ENCODE data around the gene EPN2.

The EPN2 gene

GRCh38 chr17:19239544-19239943 is 2.4 kb downstream of the EPN2 start:
- no peak for DNase-seq (ENCODE audit: low read depth)

DNA sequence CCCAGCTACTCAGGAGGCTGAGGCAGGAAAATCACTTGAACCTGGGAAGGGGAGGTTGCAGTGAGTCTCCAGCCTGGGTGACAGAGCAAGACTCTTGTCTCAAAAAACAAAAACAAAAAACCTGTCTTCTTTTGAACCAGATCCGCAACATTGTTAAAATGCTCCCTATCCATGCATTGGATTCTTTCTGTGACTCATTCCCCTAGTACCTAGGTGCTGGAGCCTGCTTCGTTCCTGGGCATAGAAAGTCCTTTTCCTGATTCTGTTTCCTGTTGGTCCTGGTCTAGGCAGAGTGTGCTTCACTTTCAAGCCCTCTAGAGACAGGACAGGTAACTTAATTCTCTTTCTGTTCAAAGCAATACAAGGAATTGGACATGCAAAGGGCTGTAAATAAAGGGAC is 5.2 kb downstream of the EPN2 start:
- DNase-seq (ENCODE audit: low read depth), result no peak

DNA sequence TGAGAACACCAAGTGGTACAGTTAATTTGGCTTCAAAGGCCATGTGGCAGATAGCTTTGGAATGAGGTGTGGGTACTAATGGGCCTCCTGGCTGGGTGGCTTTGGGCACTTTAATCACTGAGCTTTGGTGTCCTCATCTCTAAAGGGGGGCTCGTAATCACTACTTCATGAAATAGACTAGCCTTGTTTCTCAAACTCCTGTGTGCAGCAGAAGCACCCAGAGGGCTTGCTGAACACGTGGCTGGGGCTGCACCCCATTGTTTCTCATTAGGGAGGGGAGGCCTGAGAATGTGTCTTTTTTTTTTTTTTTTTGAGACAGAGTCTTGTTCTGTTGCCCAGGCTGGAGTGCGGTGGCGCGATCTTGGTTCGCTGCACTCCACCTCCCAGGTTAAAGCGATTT is 5.8 kb downstream of the EPN2 start:
- DNase-seq (ENCODE audit: low read depth), result no peak

GRCh38 chr17:19243838-19244237 is 6.7 kb downstream of the EPN2 start:
- no peak for DNase-seq (ENCODE audit: low read depth)

GRCh38 chr17:19244357-19244756 is 7.2 kb downstream of the EPN2 start:
- no peak for DNase-seq (ENCODE audit: low read depth)

DNA sequence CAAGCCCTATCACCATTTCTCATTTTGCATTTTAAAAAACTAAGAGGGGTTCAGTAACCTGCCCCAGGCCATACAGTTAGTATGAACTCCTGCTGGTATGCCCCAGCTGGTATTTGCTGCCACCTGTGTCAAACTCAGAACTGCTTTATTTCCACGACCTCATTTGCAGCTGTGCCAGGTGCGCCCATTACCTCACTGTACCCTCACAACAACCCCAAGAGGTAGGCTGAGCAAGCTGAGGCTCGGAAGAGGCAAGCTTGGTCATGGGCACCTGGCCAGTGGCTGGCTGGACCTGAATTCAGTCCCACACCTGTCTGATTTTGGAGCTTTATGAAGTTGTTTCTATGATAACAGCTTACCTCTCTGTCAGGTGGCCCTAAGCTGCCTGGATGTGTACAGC is 7.6 kb downstream of the EPN2 start:
- no peak for DNase-seq (ENCODE audit: low read depth)

GRCh38 chr17:19247473-19247872 is 10.3 kb downstream of the EPN2 start:
- DNase-seq (ENCODE audit: low read depth), result no peak

DNA sequence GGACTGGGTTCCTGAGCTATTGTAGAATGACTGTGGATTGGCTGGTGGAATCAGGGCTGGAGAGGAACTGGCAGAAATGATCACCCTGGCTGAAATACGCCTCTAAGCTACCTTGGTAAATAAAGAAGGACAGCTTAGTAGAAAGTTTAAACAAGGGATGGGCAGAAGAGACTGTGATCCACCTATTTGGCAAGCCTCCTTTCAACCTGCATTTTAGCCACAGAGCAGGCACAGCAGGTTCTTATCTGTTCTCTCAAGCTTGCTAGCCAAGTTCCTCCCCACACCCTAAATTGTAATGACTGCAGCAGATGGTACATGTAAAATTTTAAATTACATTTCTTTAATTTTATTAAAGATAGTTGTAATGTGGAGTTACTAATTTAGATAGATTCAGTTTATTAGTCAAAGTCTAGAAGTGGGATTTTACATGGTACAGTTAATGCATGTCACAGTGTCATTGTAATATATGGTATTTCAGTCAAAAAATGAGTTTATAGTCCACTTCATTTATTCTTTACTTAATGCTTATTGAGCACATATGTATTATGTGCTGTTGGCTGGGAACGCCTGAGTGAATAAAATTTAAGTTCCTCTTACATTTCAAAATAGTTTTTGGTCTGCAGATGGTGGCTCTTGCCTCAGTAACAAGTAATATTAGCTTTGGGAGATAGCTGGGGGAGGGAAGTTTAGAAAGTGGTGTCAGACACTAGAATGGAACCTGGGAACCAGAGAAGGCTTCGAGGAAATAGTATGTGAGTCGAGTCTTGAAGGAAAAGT is 11.2 kb downstream of the EPN2 start:
- DNase-seq (ENCODE audit: low read depth), result no peak

- DNase-seq (ENCODE audit: low read depth), result peak; percentile 23
Measured at GRCh38 chr17:19248928-19249574, 11.9 kb downstream of the EPN2 start.

DNA sequence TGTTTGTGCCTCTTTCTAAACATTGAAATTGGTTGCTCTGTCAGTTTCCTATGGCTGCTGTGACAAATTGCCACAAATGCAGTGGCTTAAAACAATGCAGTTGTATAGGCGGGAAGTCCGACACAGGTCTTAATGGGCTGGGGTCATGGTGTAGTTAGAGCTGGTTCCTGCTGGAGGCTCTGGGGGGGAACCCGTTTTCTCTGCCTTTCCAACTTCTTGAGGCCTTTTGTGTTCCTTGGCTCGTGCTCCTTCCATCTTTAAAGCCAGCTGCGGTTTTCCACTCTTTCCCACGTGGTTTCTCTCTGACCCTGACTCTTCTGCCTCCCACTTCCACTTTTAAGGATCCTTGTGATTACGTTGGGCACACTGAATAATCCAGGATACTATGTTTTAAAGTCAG is 12.5 kb downstream of the EPN2 start:
- no peak for DNase-seq (ENCODE audit: low read depth)

GRCh38 chr17:19250421-19251173 is 13.4 kb downstream of the EPN2 start:
- no peak for DNase-seq (ENCODE audit: low read depth)

- no peak for DNase-seq (ENCODE audit: low read depth)
Measured at GRCh38 chr17:19253112-19253511, 15.9 kb downstream of the EPN2 start.

DNA sequence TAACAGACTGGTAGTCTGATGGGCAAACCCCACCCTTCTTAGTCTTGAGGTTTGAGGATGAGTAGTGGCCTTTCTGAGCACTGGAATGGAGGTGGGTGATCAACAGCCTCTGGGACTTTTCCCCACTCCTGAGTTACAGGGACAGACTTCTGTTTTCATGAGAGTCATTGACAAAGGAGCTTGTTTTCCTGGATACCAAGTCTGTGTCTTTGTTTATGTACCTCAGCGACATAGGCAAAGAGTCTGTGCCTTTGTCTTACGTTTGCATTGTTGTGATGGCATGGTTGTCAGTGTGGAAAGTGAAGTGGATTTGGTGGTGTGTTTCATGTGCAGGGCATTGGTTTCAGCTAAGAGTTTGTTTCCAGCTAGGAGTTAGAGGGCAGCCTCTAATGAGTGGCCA is 17.5 kb downstream of the EPN2 start:
- no peak for DNase-seq (ENCODE audit: low read depth)

GRCh38 chr17:19255279-19255678 is 18.1 kb downstream of the EPN2 start:
- DNase-seq (ENCODE audit: low read depth), result no peak

GRCh38 chr17:19258371-19258770 is 21.2 kb downstream of the EPN2 start:
- DNase-seq (ENCODE audit: low read depth), result no peak

- DNase-seq (ENCODE audit: low read depth), result no peak
Measured at GRCh38 chr17:19260958-19261357, 23.8 kb downstream of the EPN2 start.

DNA sequence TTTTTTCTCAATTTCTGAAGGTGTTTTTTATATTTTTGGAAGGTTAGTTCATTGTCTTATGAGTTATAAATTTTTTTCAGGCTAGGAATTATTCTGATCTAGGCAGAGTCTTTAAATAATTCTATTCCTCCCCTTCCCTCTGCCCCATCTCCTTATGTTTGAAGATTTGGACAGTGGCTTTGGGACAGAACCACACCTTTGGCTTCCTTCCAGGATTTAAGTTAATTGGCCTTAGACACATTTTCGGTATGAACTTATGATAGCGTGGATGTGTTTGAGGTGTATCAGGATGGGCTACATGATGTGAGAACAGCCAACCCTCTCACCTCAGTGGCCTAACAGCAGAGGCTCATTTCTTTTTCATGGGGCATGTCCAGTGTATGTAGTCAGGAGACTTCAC is 24.3 kb downstream of the EPN2 start:
- DNase-seq (ENCODE audit: low read depth), result no peak

DNA sequence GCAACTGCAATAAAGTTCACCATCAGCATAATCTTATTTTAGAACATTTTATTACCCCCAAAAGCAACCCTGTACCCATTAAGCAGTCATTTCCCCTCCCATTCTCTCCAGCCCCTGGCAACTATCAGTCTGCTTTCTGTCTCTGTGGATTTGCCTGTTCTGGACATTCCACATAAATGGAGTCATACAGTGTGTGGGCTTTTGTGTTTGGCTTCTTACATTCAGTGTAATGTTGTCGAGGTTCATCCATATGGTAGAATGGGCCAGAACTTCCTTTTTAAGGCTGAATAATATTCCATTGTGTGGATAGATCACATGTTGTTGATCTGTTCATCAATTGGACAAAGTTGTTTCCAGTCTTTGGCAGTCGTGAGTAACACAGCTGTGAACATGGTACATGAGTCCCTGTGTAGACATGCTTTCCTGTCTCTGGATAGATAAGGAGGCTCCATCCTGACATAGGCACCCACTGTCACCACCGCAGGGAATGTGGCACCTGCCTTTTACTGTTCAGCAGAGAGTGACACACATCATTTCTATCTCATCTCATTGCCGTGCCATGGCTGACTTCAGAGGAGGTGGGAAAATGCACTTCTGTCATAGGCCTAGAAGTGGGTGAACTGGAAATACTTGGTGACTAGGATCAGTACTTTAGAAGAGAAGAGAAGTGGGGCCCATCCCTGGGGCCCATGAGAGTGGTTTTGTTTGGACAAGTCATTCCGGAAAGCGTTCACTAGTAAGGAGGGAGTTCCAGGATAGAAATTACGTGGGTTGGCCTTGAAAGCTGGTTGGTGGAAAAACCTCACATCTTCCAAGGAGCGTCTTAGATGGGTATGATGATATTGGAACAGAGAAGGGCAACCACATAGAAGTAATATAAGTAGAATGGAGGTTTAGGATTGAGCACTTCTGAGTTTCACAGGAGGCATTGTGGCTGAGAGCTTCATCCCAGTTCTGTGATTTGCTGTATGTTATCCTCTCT is 25.8 kb downstream of the EPN2 start:
- no peak for DNase-seq (ENCODE audit: low read depth)

DNA sequence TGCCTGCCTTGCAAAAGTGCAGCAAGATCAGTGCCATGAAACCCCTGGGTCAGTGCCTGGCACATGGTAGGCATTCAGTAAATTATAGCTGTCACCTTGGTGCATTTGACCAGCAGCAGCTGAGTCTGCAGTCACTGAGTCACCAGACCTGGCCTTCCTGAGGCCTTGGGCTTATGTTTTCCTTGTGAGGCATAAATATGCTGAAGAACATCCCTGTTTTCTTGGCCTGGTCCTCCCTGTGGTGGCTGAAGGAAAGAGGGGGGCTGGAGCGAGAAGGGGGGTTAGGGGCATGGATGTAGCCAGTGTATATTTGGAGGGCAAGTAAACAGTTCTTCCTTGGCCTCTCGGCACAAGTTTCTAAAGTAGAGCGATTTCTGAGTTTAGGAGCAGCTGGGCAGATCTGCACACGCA is 26.5 kb downstream of the EPN2 start:
- no peak for DNase-seq (ENCODE audit: low read depth)

GRCh38 chr17:19264268-19264667 is 27.1 kb downstream of the EPN2 start:
- no peak for DNase-seq (ENCODE audit: low read depth)

DNA sequence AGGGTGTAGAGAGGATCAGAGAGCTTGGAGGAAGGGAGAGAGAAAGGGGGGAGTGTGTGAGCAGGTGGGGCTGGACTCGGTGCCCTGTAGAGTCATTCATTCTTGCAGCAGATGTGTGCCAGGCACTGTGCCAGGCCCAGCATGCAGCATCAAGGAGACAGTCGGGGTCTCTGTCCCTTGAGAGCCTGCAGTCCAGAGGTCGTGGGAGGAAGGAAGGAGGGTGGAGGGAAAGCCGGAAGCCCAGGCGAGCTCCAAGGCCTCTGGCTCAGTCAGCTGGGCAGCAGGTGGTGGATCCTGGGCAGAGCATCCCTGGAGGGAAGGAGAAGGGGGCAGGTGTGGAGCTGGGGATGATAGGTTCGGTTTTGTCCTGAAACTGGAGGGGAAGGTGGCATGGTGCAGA is 27.5 kb downstream of the EPN2 start:
- no peak for DNase-seq (ENCODE audit: low read depth)

DNA sequence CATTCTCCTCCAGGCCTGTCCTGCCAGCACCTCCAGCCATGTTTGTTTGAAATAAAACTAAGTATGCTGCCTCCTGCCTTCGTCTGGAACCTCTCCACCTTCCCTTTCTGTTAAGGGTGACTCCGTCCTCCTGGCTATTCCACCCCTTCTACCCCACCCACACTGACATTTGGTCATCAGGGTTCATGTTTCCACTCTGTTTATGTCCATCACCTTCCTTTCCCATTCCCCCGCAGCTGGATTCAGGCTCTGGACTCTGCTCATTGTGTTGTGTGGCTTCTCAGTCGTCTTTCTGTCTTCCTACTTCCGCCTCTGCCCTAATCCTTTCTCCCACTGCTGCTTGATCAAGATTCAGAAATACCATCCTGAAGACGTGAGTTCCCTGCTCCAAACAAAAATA is 28.6 kb downstream of the EPN2 start:
- DNase-seq (ENCODE audit: low read depth), result no peak
